Muscle layer of colon (tissue), 2 donors: ENCODE results near the gene HMG20B.

Experiments
- H3K27ac ChIP-seq: one replicate; pipeline ENCODE4 v1.7.0; 2013; ENCODE audit warnings: low read depth, mild to moderate bottlenecking, low read length, moderate library complexity
- H3K27me3 ChIP-seq, 2 donors: one replicate each; pipeline ENCODE4 v1.7.0; 2013; ENCODE audit warnings: low read length in 2 of 2, mild to moderate bottlenecking in 2 of 2; ENCODE audit not compliant: insufficient read depth in 2 of 2, control insufficient read depth in 1 of 2
- H3K36me3 ChIP-seq: one replicate; pipeline ENCODE4 v1.7.0; 2013; ENCODE audit warnings: mild to moderate bottlenecking, low read length; ENCODE audit not compliant: insufficient read depth
- H3K4me1 ChIP-seq: one replicate; pipeline ENCODE4 v1.7.0; 2013; ENCODE audit warnings: mild to moderate bottlenecking, low read length; ENCODE audit not compliant: insufficient read depth
- H3K4me3 ChIP-seq, 2 donors: one replicate each; pipeline ENCODE4 v1.7.0; 2013; ENCODE audit warnings: low read length in 2 of 2, low read depth in 1 of 2, mild to moderate bottlenecking in 1 of 2, moderate library complexity in 1 of 2
- H3K9ac ChIP-seq: one replicate; pipeline ENCODE4 v1.7.0; 2013; ENCODE audit warnings: low read length
- H3K9me3 ChIP-seq: one replicate; pipeline ENCODE4 v1.7.0; 2013; ENCODE audit warnings: mild to moderate bottlenecking, low read length
- donor health status: abdominal sarcoma.
- donor health status: Adenocarcinoma of cecum.

The HMG20B gene

DNA sequence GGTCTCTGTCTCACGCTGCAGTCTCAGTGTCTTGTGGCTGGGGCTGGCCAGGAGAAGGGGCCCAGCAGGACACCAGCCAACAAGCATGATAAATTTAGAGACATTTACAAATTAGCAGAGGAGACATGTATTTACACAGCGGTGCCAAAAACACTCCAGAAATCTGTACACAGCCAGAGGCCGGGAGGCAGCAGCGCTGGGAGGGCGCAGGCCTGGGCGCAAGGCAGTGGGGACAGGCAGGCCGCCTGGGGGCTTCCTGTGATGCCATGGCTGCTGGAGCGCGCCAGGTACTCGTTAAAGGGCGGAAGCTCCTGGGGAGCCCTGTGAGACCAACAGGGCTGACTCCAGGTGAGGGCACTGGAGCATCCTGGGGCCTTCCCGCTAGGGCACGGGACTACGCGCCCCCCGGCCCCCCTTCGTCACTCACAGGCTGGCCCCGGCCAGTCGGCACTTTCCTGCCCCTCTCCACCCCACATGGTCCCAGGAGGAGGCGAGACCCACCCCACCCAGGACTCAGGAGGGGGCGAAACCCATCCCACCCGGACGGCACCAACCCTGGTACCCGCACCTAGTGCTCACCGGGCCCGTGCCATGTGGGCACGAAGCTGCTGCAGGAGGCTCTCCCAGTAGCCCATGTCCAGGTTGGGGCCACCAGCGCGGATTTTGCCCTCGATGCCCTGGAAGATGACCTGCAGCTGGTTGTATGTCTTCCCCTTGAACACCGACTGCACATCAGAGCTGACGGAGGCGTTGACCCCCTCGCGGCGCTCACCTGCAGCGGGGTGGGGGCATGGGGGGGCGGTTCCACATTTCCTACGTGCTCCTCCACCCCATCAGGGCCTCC lies 41.3 kb downstream of the HMG20B start:
- H3K4me3 ChIP-seq: no peak overlapping the region
- no peak overlapping the region for H3K9ac ChIP-seq
- H3K4me1 ChIP-seq: peaks cover 7% of the 10 kb centered on the region
- H3K27me3 ChIP-seq: no peaks in the 10 kb centered on the region
- no peak overlapping the region for H3K27ac ChIP-seq
- no peaks in the 10 kb centered on the region for H3K9me3 ChIP-seq
- H3K36me3 ChIP-seq: peaks cover 13% of the 10 kb centered on the region

DNA sequence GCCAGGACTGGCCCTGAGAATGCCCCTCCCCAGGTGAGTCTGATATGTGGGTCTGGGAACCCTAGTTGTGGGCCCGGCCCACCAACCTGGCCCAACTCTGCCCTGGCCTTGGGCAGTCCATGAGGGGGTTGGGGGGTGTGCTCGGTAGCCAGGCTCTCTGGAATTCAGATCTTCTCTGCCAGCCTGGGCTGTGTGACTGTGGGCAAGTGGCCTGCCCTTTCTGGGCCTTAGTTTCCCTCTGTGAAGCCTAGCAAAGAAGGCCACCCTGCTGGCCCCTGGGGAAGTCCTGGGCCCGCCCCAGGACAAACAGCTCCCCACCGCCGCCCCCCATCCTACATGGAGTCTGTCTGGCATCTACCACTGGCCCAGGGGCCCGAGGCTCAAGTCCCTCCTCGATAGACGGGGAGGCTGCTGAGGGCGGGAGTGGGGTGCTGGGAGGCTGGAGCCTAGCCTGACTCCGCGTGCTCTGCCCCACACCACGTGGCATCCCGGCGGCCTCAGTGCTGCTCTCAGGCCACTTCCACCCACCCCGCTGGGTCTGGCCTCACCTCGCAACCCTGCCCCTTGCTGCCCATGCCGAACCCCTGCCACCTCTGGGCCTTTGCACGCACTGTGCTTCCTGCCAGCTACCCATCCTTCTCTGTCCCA lies 42.2 kb downstream of the HMG20B start:
- Histone ChIP-seq H3K27me3 (no peaks in the 10 kb centered on the region), H3K4me3 (no peak overlapping the region), H3K36me3 (peaks cover 13% of the 10 kb centered on the region), H3K27ac (no peak overlapping the region), H3K9me3 (no peaks in the 10 kb centered on the region), H3K9ac (no peak overlapping the region), H3K4me1 (peaks cover 7% of the 10 kb centered on the region)

DNA sequence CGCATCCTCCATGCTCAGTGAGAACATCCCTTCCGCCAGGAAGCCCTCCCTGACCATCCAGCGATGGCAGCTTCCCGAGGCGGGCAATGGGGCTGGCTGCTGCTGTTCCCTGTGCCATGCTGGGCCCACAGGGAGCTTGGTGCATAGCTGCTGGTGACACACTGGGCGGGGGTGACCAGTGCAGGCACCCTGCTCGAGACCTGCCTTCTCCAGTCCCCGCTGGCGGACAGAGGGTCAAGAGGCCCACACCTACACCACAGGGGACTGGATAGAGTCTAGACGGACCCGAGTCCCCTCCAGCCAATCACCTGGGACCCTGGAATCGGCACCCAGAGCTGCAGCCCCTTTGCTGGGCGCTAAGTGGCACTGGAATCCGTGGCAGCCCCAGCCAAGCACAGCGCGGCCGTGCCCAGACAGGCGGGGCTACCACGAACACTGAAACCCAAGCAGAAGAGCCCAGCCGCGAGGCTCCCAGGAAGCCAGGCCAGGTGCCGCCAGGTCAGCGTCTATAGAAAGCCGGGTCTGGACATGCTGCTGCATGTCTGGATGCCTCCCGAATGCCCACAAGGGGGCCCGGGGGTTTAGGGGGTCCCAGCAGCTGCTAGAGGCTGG lies 42.9 kb downstream of the HMG20B start:
- no peak overlapping the region for H3K27ac ChIP-seq
- H3K36me3 ChIP-seq: peaks cover 13% of the 10 kb centered on the region
- H3K9me3 ChIP-seq: no peaks in the 10 kb centered on the region
- H3K4me1 ChIP-seq: peaks cover 7% of the 10 kb centered on the region
- H3K27me3 ChIP-seq: no peaks in the 10 kb centered on the region
- no peak overlapping the region for H3K9ac ChIP-seq
- H3K4me3 ChIP-seq: no peak overlapping the region

DNA sequence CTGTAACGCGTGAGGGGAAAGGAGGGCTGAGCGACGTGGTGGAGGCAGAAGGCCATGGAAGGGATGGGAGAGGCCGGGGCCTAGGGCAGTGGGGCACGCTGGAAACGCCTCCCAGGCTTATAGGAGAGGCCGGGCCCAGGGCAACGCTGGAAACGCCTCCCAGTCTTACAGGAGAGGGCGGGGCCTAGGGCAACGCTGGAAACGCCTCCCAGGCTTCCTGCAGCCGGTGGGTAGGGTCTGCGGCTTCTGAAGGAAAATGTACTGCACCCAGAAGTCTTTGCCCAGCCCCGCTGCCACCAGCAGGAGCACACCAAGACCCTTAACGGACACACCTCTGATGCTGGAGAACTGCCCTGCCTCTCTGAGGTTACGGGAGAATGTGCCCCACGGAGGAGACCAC lies 44.7 kb downstream of the HMG20B start:
- no peak overlapping the region for H3K4me3 ChIP-seq
- no peaks in the 10 kb centered on the region for H3K27me3 ChIP-seq
- H3K36me3 ChIP-seq: peaks cover 4% of the 10 kb centered on the region
- no peak overlapping the region for H3K9ac ChIP-seq
- H3K9me3 ChIP-seq: no peaks in the 10 kb centered on the region
- peaks cover 7% of the 10 kb centered on the region for H3K4me1 ChIP-seq
- no peak overlapping the region for H3K27ac ChIP-seq

DNA sequence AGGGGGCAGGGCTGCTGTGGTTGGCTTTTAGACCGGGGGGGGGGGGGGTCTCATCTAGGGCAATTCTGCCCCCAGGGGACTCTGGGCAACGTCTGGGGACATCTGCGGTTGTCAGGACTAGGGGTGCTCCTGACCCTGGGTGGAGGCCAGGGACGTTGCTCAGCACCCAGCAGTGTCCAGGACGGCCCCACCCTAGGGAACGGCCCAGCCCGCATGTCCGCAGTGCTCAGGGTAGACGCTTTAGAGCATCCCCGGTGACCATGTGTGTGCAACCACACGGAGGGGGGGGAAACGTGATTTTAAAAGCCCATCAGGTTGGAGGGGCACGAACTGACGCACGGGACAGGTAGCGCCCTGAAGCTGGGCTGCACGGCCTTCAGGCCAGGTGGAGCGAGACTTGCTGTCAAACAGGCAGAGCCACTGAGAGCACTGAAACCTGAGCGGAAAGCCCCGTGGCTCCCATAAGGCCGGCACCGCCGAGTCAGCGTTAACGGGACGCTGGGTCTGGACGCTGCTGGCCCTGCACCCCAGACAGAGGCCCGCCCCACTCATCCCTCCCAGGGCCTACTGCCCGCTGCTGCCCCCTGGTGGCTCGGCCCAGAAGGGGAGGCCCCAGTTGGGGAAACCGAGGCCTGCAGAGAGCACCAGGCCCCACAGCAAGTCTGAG lies 45.5 kb downstream of the HMG20B start:
- Histone ChIP-seq H3K9me3 (no peaks in the 10 kb centered on the region), H3K27me3 (no peaks in the 10 kb centered on the region), H3K4me3 (no peak overlapping the region), H3K36me3 (peaks cover 8% of the 10 kb centered on the region), H3K27ac (no peak overlapping the region), H3K9ac (no peak overlapping the region), H3K4me1 (peaks cover 7% of the 10 kb centered on the region)

DNA sequence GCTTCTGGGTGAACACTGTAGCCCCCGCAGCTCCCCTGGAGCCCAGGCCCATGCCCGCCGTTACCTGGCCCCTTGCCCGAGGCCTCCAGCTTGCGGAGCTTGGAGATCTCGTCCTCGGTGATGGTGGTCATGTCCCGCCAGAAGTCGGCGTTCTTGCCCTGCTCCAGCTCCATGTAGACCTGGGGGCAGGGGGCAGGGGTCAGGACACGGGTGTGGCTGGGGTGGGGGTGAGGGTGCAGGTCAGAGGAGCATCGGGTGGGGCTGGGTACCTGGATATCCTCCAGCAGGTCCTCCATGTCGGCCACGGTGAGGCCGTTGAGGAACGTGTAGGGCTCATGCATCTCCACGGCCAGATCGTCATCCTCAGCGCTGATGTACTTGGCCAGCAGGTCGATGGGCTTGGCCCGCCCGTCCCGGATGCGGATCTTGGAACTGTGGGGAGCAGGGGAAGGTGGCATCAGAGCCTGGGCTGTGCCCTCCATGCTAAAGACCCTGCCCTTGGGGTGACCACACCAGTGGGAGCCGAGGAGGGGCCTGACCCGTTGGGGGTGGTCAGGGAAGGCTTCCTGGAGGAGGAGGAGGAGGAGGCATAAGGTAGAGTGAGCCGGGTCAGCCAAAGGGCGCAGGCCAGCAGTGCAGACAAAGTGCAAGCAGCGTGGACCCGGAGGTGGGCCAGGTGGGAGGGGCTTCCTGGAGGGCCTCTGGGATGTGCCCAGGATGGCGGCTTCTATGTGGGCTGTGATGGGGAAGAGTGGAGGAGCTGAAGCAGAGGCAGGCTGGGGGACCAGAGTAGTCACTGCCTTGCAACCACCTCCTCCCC lies 46.3 kb downstream of the HMG20B start:
- Histone ChIP-seq H3K27me3 (no peaks in the 10 kb centered on the region), H3K4me3 (no peak overlapping the region), H3K4me1 (peaks cover 7% of the 10 kb centered on the region), H3K9ac (no peak overlapping the region), H3K36me3 (peaks cover 8% of the 10 kb centered on the region), H3K27ac (no peak overlapping the region), H3K9me3 (no peaks in the 10 kb centered on the region)

DNA sequence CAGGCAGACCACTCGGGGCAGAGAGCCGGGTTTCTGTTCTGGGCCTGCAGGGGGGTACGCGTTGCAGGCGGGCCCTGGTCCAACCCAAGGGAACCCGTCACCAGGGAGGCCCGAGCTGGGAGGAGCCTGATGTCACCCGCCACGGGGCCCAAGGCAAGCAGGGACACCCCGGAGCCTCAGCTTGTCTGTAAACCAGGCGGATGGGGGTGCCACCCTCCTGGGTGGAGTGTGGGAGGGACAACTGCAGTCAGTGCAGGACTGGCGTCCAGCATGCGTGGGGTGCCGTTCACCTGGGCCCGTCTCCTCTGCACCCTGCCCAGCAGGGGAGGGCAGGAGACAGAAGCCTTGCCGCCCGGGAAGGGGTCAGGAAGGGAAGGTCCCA lies 46.9 kb downstream of the HMG20B start:
- Histone ChIP-seq H3K4me1 (peaks cover 7% of the 10 kb centered on the region), H3K27me3 (no peaks in the 10 kb centered on the region), H3K4me3 (no peak overlapping the region), H3K36me3 (peaks cover 8% of the 10 kb centered on the region), H3K27ac (no peak overlapping the region), H3K9me3 (no peaks in the 10 kb centered on the region), H3K9ac (no peak overlapping the region)

DNA sequence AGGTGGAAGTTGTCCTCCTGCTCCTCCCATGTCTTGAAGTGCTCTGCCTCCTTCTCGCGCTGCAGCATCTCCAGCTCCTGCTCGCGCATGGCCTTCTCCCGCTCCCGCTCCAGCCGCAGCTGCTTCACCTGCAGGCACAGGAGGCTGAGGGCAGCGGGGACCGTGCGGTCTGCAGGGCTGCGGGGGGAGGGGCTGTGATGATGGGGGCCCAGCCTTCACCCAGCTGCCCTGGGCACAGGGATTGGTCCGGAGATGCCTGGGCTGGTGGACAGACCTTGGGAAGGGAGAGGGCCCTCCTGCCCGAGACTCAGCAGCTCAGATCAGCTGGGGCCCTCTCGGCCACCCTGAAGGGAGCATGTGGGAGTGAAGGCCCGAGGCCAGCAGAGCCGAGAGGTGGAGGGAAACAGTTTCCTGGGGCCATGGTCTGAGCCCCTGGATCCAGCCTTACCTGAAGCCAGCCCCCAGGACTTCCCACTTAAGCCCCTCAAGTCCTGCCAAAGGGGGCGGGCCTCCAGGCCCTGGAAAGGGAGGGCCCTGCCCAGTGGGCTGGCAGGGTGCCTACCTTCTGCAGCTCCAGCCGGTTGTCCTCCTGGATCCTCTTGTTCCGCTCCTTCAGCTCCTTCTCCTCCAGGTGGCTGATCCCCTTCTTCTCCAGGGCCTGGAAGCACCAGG lies 47.5 kb downstream of the HMG20B start:
- no peak overlapping the region for H3K27ac ChIP-seq
- H3K27me3 ChIP-seq: no peaks in the 10 kb centered on the region
- peaks cover 12% of the 10 kb centered on the region for H3K4me1 ChIP-seq
- no peaks in the 10 kb centered on the region for H3K9me3 ChIP-seq
- H3K9ac ChIP-seq: no peak overlapping the region
- no peak overlapping the region for H3K4me3 ChIP-seq
- peaks cover 8% of the 10 kb centered on the region for H3K36me3 ChIP-seq

DNA sequence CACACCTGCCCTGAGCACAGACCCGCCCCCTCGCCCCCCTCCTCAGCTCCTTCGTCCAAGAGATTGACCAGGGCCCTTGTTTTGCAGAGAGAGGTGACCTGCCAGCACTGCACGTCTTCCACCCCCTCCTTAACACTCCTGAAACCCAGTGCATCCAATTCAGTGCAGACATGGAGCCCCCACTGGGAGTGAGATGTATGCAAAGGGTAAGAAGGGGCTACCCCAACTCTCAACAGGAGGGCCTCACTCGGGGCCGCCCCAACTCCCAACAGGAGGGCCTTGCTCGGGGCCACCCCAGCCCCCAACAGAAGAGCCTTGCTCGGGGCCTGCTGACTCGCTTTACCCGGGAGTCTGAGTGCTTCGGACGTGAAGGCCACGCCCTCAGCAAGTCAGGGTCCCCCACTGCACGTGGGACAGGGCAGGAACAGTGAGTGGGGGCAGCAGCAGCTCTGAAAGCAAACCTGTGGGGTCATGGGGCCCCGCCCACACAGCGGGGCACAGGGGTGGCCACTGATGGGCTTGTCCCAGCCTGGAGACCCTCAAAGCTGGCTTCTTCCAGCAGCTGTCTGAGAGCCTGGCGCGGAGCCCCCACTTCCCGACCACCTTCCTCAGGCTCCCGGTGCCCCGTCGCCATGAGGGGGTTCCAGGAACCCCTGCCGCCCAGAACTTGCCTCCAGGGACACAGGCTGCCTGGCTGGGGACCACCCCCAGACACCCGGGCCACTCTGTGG lies 48.2 kb downstream of the HMG20B start:
- no peak overlapping the region for H3K27ac ChIP-seq
- H3K9me3 ChIP-seq: no peaks in the 10 kb centered on the region
- H3K36me3 ChIP-seq: peaks cover 8% of the 10 kb centered on the region
- H3K9ac ChIP-seq: no peak overlapping the region
- no peaks in the 10 kb centered on the region for H3K27me3 ChIP-seq
- H3K4me1 ChIP-seq: peaks cover 19% of the 10 kb centered on the region
- no peak overlapping the region for H3K4me3 ChIP-seq

DNA sequence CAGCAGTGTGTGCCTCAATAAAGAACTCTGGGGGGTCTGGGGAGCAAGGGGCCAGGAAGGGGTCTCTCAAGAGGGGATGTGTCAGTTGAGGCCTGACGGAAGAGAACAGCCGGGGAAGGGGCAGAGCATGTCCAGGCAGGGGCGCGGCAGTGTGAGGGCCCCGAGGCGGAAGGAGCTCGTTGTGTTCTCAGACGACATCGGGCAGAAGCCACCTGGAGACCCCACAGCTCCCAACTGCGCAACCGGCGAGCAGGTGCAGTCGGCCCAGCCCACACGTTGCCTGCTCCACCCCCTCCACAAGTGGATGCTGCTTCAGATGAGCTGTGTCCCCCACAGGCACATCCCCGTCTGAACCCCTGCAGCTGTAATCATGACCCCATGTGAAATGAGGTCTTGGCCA lies 48.9 kb downstream of the HMG20B start:
- Histone ChIP-seq H3K27ac (no peak overlapping the region), H3K9ac (no peak overlapping the region), H3K4me3 (no peak overlapping the region), H3K27me3 (no peaks in the 10 kb centered on the region), H3K36me3 (peaks cover 8% of the 10 kb centered on the region), H3K9me3 (no peaks in the 10 kb centered on the region), H3K4me1 (peaks cover 20% of the 10 kb centered on the region)
